HG02973 (cell line): ENCODE data around the gene PRKRIP1.
"Not testable (repeated sequence)": the region's sequence is repeated elsewhere in the genome, so short reads cannot be mapped to it uniquely, and the experiment has no call there.

Experiments
- ATAC-seq: cut with Tn5 transposase; IDR thresholded peaks from one replicate; pipeline ENCODE4 v1.9.1; 2021; ENCODE audit warnings: moderate library complexity; ENCODE audit not compliant: unreplicated experiment

The PRKRIP1 gene

DNA sequence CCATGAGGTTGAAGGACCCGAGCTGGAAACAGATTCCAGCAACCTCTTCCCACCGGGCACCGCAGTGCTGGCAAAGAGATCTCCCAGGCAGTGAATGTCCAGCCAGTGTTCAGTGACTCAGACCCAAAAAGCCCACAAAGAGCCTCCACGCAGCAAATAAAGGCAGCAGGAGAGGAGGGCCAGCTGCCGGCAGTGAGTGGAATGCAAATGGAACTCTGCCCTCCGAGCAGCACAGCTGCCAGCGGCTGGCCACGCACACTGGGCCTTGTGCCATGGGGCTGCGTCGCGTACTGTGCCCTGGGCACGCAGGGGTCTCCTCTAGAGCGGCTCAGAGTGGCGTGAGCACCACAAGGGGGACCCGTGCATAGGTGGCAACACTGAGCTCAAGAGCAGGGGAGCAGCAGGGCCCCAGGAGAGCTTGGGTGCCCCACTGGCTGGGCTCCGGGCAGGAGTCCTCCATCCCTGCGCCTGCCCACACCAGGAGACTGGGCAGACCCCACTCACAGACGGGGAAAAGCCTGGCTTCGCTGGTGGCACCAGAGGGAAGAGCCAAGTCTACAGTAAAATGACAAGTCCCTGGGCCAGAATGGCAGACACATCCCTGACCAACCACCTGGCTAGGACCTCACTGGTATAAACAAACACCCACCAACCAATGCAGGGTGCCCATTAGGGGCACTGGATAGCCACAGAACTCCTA is 78.7 kb downstream of the PRKRIP1 start:
- ATAC-seq, result not testable (repeated sequence)
